Measurements from ENCODE around the gene COL23A1. TPM values are rescaled to one million over a fixed set of nuclear protein-coding genes. Genes with fewer than 3 reads are reported as not detected.

COL23A1 gene
- polyA plus RNA-seq, 12 donors: 1.1 to 20.5 (median 2.9) TPM; not detected in 2

GRCh38 chr5:178287091-178287790 lies 303.0 kb downstream of the COL23A1 start:
- DNase-seq: no peak

- DNase-seq: no peak
Observed at GRCh38 chr5:178286226-178287090, 303.7 kb downstream of the COL23A1 start.

- DNase-seq: no peak
Observed at GRCh38 chr5:178285399-178286225, 304.6 kb downstream of the COL23A1 start.

GRCh38 chr5:178284996-178285395 lies 305.2 kb downstream of the COL23A1 start:
- no peak for DNase-seq

GRCh38 chr5:178284093-178284675 lies 306.0 kb downstream of the COL23A1 start:
- no peak for DNase-seq

GRCh38 chr5:178283520-178283919 lies 306.7 kb downstream of the COL23A1 start:
- DNase-seq: no peak

- no peak for DNase-seq
Observed at GRCh38 chr5:178282391-178282790, 307.8 kb downstream of the COL23A1 start.

- DNase-seq: no peak
Observed at GRCh38 chr5:178281331-178281730, 308.9 kb downstream of the COL23A1 start.

- DNase-seq: no peak
Observed at GRCh38 chr5:178280631-178281030, 309.6 kb downstream of the COL23A1 start.

- DNase-seq: peak; percentile 83
Observed at GRCh38 chr5:178279723-178280438, 310.3 kb downstream of the COL23A1 start.

- no peak for DNase-seq
Observed at GRCh38 chr5:178279026-178279722, 311.0 kb downstream of the COL23A1 start.

GRCh38 chr5:178278358-178279023 lies 311.7 kb downstream of the COL23A1 start:
- DNase-seq: no peak

- no peak for DNase-seq
Observed at GRCh38 chr5:178277866-178278265, 312.3 kb downstream of the COL23A1 start.

GRCh38 chr5:178277346-178277745 lies 312.8 kb downstream of the COL23A1 start:
- no peak for DNase-seq

- DNase-seq: no peak
Observed at GRCh38 chr5:178274781-178275537, 315.2 kb downstream of the COL23A1 start.

- no peak for DNase-seq
Observed at GRCh38 chr5:178273665-178274541, 316.3 kb downstream of the COL23A1 start.

- DNase-seq: no peak
Observed at GRCh38 chr5:178273041-178273440, 317.2 kb downstream of the COL23A1 start.

GRCh38 chr5:178272591-178272990 lies 317.6 kb downstream of the COL23A1 start:
- DNase-seq: no peak

Data from muscle of arm (tissue), 12 donors.